PC-3 (cell line): ENCODE data around the gene DAAM2. TPM values are rescaled to one million over a fixed set of nuclear protein-coding genes. Genes with fewer than 3 reads are reported as not detected.

ENCODE experiments used
- ATAC-seq: fragments of 200-7000 bp; cut with Tn5 transposase; 2 replicates; pipeline ENCODE4 v1.9.1; 2020; ENCODE audit warnings: mild to moderate bottlenecking, moderate library complexity
- BruUV-seq: library from RNA; stranded (reverse); fragments of 400-500 nt; replicated peaks from 2 replicates; lab custom pipeline; 2021; lab: Mats Ljungman, UMichigan
- CTCF ChIA-PET: fragments of 300-600 bp; sonication (Branson Sonifier 250); formaldehyde crosslinking; loops from one replicate; lab custom pipeline; 2022; ENCODE audit warnings: antibody characterized with exemption; lab: Charles Lee
- POLR2A ChIA-PET: fragments of 300-600 bp; sonication (Branson Sonifier 250); formaldehyde crosslinking; loops from one replicate; lab custom pipeline; 2022; ENCODE audit warnings: antibody characterized with exemption; ENCODE audit not compliant: unreplicated experiment; lab: Charles Lee
- DNase-seq: peaks from one replicate; pipeline ENCODE4 v3.0.0-alpha.2; 2015
- H2AFZ ChIP-seq: fragments of 300-600 bp; sonication (generic); 2 replicates; pipeline ENCODE4 v1.6.0; 2016; ENCODE audit warnings: antibody characterized with exemption, low read length
- H3F3A ChIP-seq: fragments of 300-600 bp; sonication (generic); one replicate; pipeline ENCODE4 v1.6.0; 2017; ENCODE audit warnings: antibody characterized with exemption, low read length, control low read depth, mild to moderate bottlenecking; ENCODE audit not compliant: unreplicated experiment
- H3K27ac ChIP-seq: fragments of 300-600 bp; sonication (generic); 2 replicates; pipeline ENCODE4 v1.5.1; 2016; ENCODE audit warnings: mild to moderate bottlenecking, low read length
- H3K27me3 ChIP-seq: fragments of 300-600 bp; sonication (generic); 2 replicates; pipeline ENCODE4 v1.6.1; 2016; ENCODE audit warnings: low read length, mixed read lengths
- H3K36me3 ChIP-seq: fragments of 300-600 bp; sonication (generic); 2 replicates; pipeline ENCODE4 v1.6.1; 2016; ENCODE audit warnings: low read depth, mixed run types, low read length, mixed read lengths
- H3K4me1 ChIP-seq: fragments of 300-600 bp; sonication (generic); 2 replicates; pipeline ENCODE4 v1.5.1; 2016; ENCODE audit warnings: low read length; ENCODE audit not compliant: insufficient read depth
- H3K4me2 ChIP-seq: fragments of 300-600 bp; sonication (generic); 2 replicates; pipeline ENCODE4 v1.6.0; 2016; ENCODE audit warnings: low read length
- H3K4me3 ChIP-seq: fragments of 300-600 bp; sonication (generic); 2 replicates; pipeline ENCODE4 v1.5.1; 2016; ENCODE audit warnings: mild to moderate bottlenecking, low read length, mixed read lengths
- H3K79me2 ChIP-seq: fragments of 300-600 bp; sonication (generic); 2 replicates; pipeline ENCODE4 v1.6.1; 2017; ENCODE audit warnings: low read length, mixed read lengths
- H3K9ac ChIP-seq: fragments of 300-600 bp; sonication (generic); 2 replicates; pipeline ENCODE4 v1.6.0; 2016; ENCODE audit warnings: mild to moderate bottlenecking, low read length
- H3K9me2 ChIP-seq: fragments of 300-600 bp; sonication (generic); replicated peaks from 2 replicates; pipeline ENCODE4 v1.6.1; 2016; ENCODE audit warnings: mixed run types, low read length, mixed read lengths
- H3K9me3 ChIP-seq: fragments of 300-600 bp; sonication (generic); 2 replicates; pipeline ENCODE4 v1.6.1; 2016; ENCODE audit warnings: low read length, mixed read lengths
- H4K20me1 ChIP-seq: fragments of 300-600 bp; sonication (generic); 2 replicates; pipeline ENCODE4 v1.6.1; 2016; ENCODE audit warnings: low read length, mixed read lengths
- CTCF ChIP-seq: fragments of 300-600 bp; sonication (generic); conservative IDR thresholded peaks from 2 replicates; pipeline ENCODE4 v1.5.1; 2017; ENCODE audit warnings: antibody characterized with exemption, low read depth, mild to moderate bottlenecking, low read length
- EZH2 ChIP-seq: fragments of 300-600 bp; sonication (generic); IDR thresholded peaks from one replicate; pipeline ENCODE4 v1.6.1; 2017; ENCODE audit warnings: antibody characterized with exemption, mild to moderate bottlenecking, low read length; ENCODE audit not compliant: unreplicated experiment
- EZH2phosphoT487 ChIP-seq: fragments of 300-600 bp; sonication (generic); IDR thresholded peaks from 2 replicates; pipeline ENCODE4 v1.6.1; 2018; ENCODE audit warnings: mild to moderate bottlenecking, antibody characterized with exemption, low read length, borderline replicate concordance
- intact Hi-C: fragments of 100-400 bp; cut with micrococcal nuclease; formaldehyde crosslinking; loops from 2 replicates; pipeline ENCODE4 v1.9.0; 2023
- total RNA-seq: library from RNA; depleted of rRNA; stranded (reverse); fragments of >200 nt; gene quantifications from 2 replicates; pipeline ENCODE4 v1.2.3, GENCODE V29; 2014

The DAAM2 gene
- total RNA-seq, 1 experiment from 2014 or later: not detected

GRCh38 chr6:39855356-39855995 is 63.3 kb downstream of the DAAM2 start:
- peaks cover 8% of the 10 kb centered on the region; the same call in 1 of the 2 replicates for H3K27me3 ChIP-seq
- no peaks in the 10 kb centered on the region for H3F3A ChIP-seq
- H3K4me3 ChIP-seq: no peak overlapping the region
- no peak overlapping the region for H3K4me2 ChIP-seq
- H2AFZ ChIP-seq: no peak overlapping the region
- no peaks in the 10 kb centered on the region for H3K36me3 ChIP-seq
- no TSS peak for BruUV-seq
- no peak overlapping the region for H3K27ac ChIP-seq
- POLR2A ChIA-PET: no interaction called here
- no peaks in the 10 kb centered on the region for H4K20me1 ChIP-seq
- no peak for ATAC-seq
- no peaks in the 10 kb centered on the region for H3K9me3 ChIP-seq
- TF ChIP-seq EZH2 (no peak), EZH2phosphoT487 (no peak), CTCF (no peak)
- H3K9me2 ChIP-seq: no peaks in the 10 kb centered on the region
- no peaks in the 10 kb centered on the region for H3K4me1 ChIP-seq
- intact Hi-C loops: no loop called here
- H3K79me2 ChIP-seq: no peaks in the 10 kb centered on the region
- DNase-seq: no peak
- H3K9ac ChIP-seq: no peak overlapping the region
- CTCF ChIA-PET: no interaction called here

GRCh38 chr6:39859025-39859424 is 66.8 kb downstream of the DAAM2 start:
- ATAC-seq (no peak), DNase-seq (no peak)
- H3K9me3 ChIP-seq: no peaks in the 10 kb centered on the region
- TF ChIP-seq EZH2phosphoT487: no peak
- no peak for TF ChIP-seq CTCF
- TF ChIP-seq EZH2: no peak
- no peak overlapping the region for H3K27ac ChIP-seq
- POLR2A ChIA-PET: no interaction called here
- no peaks in the 10 kb centered on the region for H3K4me1 ChIP-seq
- H3K9me2 ChIP-seq: no peaks in the 10 kb centered on the region
- no peaks in the 10 kb centered on the region for H3K79me2 ChIP-seq
- intact Hi-C loops: no loop called here
- H3K4me3 ChIP-seq: no peak overlapping the region
- CTCF ChIA-PET: no interaction called here
- peaks cover 8% of the 10 kb centered on the region; the same call in 1 of the 2 replicates for H3K27me3 ChIP-seq
- no TSS peak for BruUV-seq
- no peak overlapping the region for H2AFZ ChIP-seq
- no peaks in the 10 kb centered on the region for H4K20me1 ChIP-seq
- no peaks in the 10 kb centered on the region for H3F3A ChIP-seq
- H3K36me3 ChIP-seq: no peaks in the 10 kb centered on the region
- H3K4me2 ChIP-seq: no peak overlapping the region
- no peak overlapping the region for H3K9ac ChIP-seq

- Histone ChIP-seq H4K20me1 (no peaks in the 10 kb centered on the region), H3K9me3 (no peaks in the 10 kb centered on the region), H3K4me3 (no peak overlapping the region), H2AFZ (no peak overlapping the region), H3F3A (no peaks in the 10 kb centered on the region), H3K4me1 (no peaks in the 10 kb centered on the region), H3K27ac (no peak overlapping the region), H3K4me2 (no peak overlapping the region), H3K9ac (no peak overlapping the region), H3K27me3 (no peaks in the 10 kb centered on the region; the same call in 1 of the 2 replicates), H3K9me2 (no peaks in the 10 kb centered on the region), H3K36me3 (no peaks in the 10 kb centered on the region), H3K79me2 (no peaks in the 10 kb centered on the region)
- ChIA-PET POLR2A (no interaction called here), CTCF (no interaction called here)
- TF ChIP-seq EZH2phosphoT487 (no peak), CTCF (no peak), EZH2 (no peak)
- ATAC-seq: no peak
- no peak for DNase-seq
- no TSS peak for BruUV-seq
- intact Hi-C loops: no loop called here
These were observed 69.5 kb downstream of the DAAM2 start for GRCh38 chr6:39861663-39862062.
